LNCAP (cell line): ENCODE results near the gene ZNF641.

Source experiments
- CTCF ChIP-seq: fragments of 450-650 bp; IDR thresholded peaks from 2 replicates; pipeline ENCODE4 v1.5.1; 2017; ENCODE audit warnings: mild to moderate bottlenecking

The ZNF641 gene

DNA sequence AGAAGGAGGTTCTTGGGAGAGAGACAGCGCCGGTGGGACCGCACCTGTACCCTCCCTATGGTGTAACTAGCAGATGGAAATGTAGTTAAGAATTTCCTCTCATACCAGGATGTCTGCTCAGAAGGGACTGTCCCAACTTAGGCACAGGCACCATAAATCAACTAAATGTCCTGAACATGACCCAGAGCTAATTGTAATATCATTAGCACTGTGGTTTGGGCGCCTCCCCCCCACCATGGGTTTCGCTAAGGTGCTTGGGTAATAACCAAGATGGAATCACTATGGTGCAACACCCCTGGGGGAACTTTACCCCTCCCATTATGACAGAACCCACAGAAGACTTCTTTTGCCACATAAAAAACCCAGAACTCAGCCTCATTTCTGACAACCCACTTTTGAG is 15.9 kb downstream of the ZNF641 start:
- no peak for TF ChIP-seq CTCF

GRCh38 chr12:48331399-48331798 is 19.3 kb downstream of the ZNF641 start:
- TF ChIP-seq CTCF = no peak

DNA sequence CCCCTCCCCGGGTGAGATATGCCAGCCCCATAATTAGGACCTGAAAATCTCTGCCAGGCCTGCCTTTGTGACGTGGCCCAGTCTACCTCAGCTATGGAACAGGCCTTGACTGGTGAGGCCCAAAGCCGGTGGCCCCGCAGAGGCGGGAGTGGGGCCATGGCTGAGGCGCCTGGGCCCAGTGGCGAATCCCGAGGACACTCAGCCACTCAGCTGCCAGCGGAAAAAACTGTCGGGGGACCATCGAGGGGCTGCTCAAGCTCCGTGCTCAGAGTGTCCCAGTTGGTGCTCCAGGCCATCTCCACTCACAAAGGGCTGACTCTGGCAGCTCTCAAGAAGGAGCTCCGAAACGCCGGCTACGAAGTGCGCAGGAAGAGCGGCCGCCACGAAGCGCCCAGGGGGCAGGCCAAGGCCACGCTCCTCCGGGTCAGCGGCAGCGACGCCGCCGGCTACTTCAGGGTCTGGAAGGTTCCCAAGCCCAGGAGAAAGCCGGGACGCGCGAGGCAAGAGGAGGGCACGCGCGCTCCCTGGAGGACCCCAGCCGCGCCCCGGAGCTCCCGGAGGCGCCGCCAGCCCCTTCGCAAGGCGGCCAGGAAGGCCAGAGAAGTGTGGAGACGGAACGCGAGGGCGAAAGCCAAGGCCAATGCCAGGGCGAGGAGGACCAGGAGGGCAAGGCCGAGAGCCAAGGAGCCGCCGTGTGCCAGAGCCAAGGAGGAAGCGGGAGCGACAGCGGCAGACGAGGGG is 21.4 kb downstream of the ZNF641 start:
- no peak for TF ChIP-seq CTCF

DNA sequence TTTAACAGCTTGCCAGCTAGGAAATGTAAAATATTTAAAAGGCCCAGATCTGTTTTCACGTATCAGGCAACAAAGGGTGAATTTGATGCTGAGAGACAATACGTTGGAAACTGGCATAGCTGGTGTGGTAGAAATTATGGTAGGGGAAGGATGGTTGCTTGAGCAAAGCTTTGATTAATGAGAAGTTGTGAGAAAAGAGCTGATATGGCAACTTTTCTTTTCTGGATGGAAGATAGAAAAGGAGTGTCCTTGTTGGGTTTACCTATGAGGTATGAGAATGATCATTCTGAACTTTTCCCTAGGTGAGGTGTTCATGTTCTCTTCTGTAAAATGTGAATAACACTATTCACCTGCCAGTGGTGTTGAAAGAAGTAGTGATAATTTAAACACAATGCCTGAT is 34.2 kb downstream of the ZNF641 start:
- no peak for TF ChIP-seq CTCF

- TF ChIP-seq CTCF = no peak
Measured at GRCh38 chr12:48311313-48311712, 39.4 kb downstream of the ZNF641 start.

DNA sequence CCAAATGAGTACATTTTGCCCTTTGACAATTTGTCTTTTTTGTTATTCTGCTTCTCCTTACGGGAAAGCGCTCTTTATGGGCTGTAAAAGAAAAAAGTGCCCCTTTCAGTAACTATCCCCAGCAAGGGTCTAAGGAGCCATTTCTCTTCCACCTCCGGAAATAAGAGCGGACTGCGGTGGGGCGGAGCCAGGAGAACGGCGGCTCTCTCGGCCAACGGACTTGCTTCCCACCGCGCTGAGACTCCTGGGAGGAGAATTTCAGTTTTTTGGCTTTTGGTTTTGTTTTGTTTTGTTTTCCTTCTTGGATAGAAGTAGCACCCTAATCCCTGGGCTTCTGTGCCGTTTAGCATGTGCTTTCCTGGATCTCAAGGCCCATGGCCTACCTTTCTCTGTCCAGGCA is 43.5 kb downstream of the ZNF641 start:
- no peak for TF ChIP-seq CTCF

DNA sequence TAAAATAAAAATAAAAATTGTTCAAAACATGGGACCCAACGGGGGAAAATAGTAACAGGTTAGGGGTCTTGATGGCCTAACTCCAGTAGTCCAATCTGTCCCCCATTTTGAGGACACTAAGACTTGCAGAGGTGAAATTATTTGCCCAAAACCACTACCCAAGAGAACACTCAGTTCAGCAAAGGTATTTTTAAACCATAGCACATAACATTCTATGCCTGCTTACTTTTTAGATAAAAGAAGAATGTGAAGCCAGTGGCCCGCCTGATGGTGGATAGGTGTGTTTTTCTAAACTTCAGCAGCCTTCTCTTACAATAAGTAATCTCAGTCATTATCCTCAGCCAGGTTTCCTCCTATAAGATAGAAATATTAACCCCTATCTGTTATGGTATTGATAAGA is 45.5 kb downstream of the ZNF641 start:
- no peak for TF ChIP-seq CTCF
